Vagina (tissue), 2 donors: ENCODE measurements around the gene ARVCF. TPM values are rescaled to one million over a fixed set of nuclear protein-coding genes. Genes with fewer than 3 reads are reported as not detected.

Source experiments
- DNase-seq, 2 donors: peaks; one replicate each; pipeline ENCODE4 v3.0.0-alpha.2; 2017; ENCODE audit errors: extremely low spot score in 2 of 2
- H3K27ac ChIP-seq: fragments of 200-600 bp; sonication (generic); one replicate; pipeline ENCODE4 v1.5.1; 2019
- H3K27me3 ChIP-seq: fragments of 200-600 bp; sonication (generic); one replicate; pipeline ENCODE4 v1.5.1; 2019
- H3K36me3 ChIP-seq, 2 donors: fragments of 200-600 bp; sonication (generic); one replicate each; pipeline ENCODE4 v1.5.1; 2017 to 2019
- H3K4me1 ChIP-seq: fragments of 200-600 bp; sonication (generic); one replicate; pipeline ENCODE4 v1.5.1; 2019
- H3K4me3 ChIP-seq, 2 donors: fragments of 200-600 bp; sonication (generic); 1 replicate in 1 of 2; 2 replicates in 1 of 2; pipeline ENCODE4 v1.5.1; 2016 to 2019
- H3K9me3 ChIP-seq: fragments of 200-600 bp; sonication (generic); one replicate; pipeline ENCODE4 v1.5.1; 2019
- POLR2A ChIP-seq, 2 donors: fragments of 450-650 bp; IDR thresholded peaks; one replicate each; pipeline ENCODE4 v1.6.1; 2017; ENCODE audit warnings: antibody characterized with exemption in 2 of 2, mild to moderate bottlenecking in 2 of 2, moderate library complexity in 2 of 2
- POLR2AphosphoS5 ChIP-seq, 2 donors: sonication (generic); formaldehyde crosslinking; IDR thresholded peaks; one replicate each; pipeline ENCODE4 v1.9.0; 2017; ENCODE audit warnings: antibody characterized with exemption in 2 of 2, mild to moderate bottlenecking in 2 of 2, low read depth in 1 of 2; ENCODE audit not compliant: insufficient read depth in 1 of 2
- intact Hi-C: fragments of 100-400 bp; cut with DNase I; formaldehyde crosslinking; loops from one replicate; pipeline ENCODE4 v1.15.1; 2023
- total RNA-seq: library from RNA; depleted of rRNA; stranded (reverse); fragments of >200 nt; gene quantifications from one replicate; pipeline ENCODE4 v1.2.3, GENCODE V29; 2016
- TF ChIP-seq, protein P1 (sequence below), 3 experiments: fragments of 450-650 bp in 2 of 3; fragments of 200-600 bp in 1 of 3; sonication (generic) in 1 of 3; IDR thresholded peaks; one replicate each; pipeline ENCODE4 v1.5.1; 2017 to 2019; ENCODE audit warnings: antibody characterized with exemption in 3 of 3, mild to moderate bottlenecking in 2 of 3, moderate library complexity in 2 of 3

Gene ARVCF
- total RNA-seq, 1 donor from 2014 or later, result 10.8 TPM

DNA sequence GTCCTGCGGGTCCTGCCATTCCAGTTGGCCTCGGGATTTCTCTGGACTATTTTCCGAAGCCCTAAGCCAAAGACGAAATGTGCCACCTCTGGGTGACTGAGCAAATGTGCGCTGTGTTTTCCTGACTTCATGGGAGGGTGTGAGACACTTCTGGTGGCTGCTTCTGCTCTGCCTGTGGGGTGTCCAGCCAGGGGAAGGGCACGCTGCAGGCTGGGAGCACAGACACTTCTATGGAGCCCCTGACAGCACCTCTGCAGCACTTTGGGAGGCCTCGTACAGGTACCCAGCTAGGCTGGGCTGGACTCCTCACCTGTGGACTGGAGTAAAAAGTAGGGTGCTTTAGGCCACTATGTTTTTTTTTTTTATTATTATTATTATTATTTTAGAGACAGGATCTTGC lies 22.0 kb upstream of the ARVCF start:
- no peak for DNase-seq
- TF ChIP-seq POLR2A (IDR thresholded peaks at IDR 0.05), result no peak
- no peak for TF ChIP-seq POLR2AphosphoS5 (IDR thresholded peaks at IDR 0.05; ENCODE audit: insufficient read depth in 1 of 2, low read depth in 1 of 2)
- TF ChIP-seq, protein P1, sequence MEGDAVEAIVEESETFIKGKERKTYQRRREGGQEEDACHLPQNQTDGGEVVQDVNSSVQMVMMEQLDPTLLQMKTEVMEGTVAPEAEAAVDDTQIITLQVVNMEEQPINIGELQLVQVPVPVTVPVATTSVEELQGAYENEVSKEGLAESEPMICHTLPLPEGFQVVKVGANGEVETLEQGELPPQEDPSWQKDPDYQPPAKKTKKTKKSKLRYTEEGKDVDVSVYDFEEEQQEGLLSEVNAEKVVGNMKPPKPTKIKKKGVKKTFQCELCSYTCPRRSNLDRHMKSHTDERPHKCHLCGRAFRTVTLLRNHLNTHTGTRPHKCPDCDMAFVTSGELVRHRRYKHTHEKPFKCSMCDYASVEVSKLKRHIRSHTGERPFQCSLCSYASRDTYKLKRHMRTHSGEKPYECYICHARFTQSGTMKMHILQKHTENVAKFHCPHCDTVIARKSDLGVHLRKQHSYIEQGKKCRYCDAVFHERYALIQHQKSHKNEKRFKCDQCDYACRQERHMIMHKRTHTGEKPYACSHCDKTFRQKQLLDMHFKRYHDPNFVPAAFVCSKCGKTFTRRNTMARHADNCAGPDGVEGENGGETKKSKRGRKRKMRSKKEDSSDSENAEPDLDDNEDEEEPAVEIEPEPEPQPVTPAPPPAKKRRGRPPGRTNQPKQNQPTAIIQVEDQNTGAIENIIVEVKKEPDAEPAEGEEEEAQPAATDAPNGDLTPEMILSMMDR (IDR thresholded peaks at IDR 0.05), result no peak
- Histone ChIP-seq H3K27me3 (no peaks in the 10 kb centered on the region), H3K9me3 (no peaks in the 10 kb centered on the region), H3K36me3 (peaks cover 0 to 6% of the 10 kb centered on the region in 2 donors), H3K4me1 (peaks cover 2% of the 10 kb centered on the region), H3K27ac (no peak overlapping the region), H3K4me3 (no peak overlapping the region)
- intact Hi-C loops, result no loop called here

DNA sequence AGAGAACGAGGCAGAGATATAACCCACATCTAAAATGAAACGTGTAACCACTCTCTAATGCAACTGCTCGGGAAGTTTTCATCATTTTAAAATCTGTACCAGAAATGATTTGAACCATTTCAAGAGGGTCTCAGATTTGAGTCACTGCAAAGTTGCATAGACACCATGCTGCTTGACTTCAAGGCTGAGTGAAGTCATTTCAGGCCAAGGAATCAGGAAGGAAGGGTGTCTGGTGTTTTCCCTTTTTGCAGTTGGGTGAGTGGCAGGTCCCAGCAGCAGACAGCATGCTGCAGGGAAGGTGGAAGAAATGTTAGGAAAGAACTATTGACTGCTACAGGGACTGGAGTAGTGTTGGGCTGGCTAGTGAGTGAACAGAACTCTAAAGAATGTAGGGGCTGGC lies 20.8 kb upstream of the ARVCF start:
- Histone ChIP-seq H3K27me3 (no peaks in the 10 kb centered on the region), H3K4me1 (peaks cover 13% of the 10 kb centered on the region), H3K27ac (no peak overlapping the region), H3K9me3 (no peaks in the 10 kb centered on the region), H3K36me3 (no peaks in the 10 kb centered on the region), H3K4me3 (no peak overlapping the region)
- intact Hi-C loops, result no loop called here
- DNase-seq, result no peak
- no peak for TF ChIP-seq POLR2A (IDR thresholded peaks at IDR 0.05)

DNA sequence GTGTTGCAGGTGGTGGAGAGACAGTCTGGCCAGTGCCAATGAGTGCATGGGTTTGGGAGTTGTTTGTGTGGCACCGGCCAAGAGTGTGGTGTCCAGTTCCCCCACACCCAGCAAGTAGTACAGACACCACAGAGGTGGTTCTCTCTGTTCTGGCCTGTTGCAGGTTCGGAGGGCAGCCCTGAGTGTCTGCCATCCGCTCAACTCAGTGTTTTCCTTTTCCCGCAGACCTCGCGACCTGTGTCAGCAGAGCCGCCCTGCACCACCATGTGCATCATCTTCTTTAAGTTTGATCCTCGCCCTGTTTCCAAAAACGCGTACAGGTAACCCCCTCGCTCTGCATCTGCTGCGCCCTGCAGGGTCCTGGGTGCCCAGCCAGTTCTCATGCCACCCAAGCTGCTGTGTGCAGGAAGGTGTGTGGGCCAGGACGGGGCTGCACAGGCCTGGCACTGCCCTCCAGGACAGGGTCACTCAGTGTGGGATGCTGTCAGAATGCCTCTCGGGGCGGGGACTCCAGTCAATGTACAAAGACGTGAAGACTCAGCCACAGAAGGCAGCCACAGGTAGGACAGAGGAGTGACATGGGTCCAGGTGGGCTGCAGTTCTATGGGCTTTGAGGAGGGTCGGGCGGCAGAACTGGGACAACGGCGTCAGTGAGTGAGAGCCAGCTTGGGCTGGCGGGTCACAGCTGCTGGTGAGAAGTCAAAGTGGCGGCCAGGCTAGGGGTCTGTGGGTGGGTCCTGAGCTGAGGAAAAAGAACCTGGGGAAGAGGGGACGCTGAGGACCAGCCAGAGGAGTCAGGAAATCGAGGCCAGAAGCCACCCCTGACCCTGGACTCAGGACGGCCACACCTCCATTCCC lies 20.1 kb upstream of the ARVCF start:
- no peak overlapping the region for H3K4me3 ChIP-seq
- H3K27ac ChIP-seq, result no peak overlapping the region
- H3K27me3 ChIP-seq, result no peaks in the 10 kb centered on the region
- no peaks in the 10 kb centered on the region for H3K9me3 ChIP-seq
- H3K4me1 ChIP-seq, result peaks cover 17% of the 10 kb centered on the region
- intact Hi-C loops, result no loop called here
- no peak for DNase-seq
- TF ChIP-seq POLR2A (IDR thresholded peaks at IDR 0.05) (no peak), POLR2AphosphoS5 (IDR thresholded peaks at IDR 0.05; ENCODE audit: insufficient read depth in 1 of 2, low read depth in 1 of 2) (no peak)
- TF ChIP-seq, protein P1 (IDR thresholded peaks at IDR 0.05), result no peak
- H3K36me3 ChIP-seq, result no peaks in the 10 kb centered on the region

DNA sequence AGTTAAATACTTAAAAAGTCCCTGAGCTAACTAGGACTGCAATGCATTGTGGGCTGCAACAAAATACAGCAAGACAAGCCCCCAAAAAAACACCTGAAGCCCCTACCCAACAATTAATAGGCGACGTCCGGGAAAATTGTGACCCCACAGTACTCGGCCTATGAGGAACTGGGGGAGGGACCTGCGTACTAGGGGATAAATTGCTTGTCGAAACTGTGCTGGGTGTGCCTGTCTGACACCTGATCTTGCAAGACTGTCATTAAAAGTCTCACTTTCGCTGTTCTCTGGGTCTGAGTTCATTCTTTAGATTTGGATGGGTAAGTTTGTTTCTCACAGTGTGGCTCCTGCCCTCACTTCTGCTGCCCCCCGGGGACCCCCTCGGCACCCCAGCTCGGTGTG lies 19.5 kb upstream of the ARVCF start:
- no peak overlapping the region for H3K4me3 ChIP-seq
- no peak overlapping the region for H3K27ac ChIP-seq
- no peak for DNase-seq
- TF ChIP-seq POLR2AphosphoS5 (IDR thresholded peaks at IDR 0.05; ENCODE audit: insufficient read depth in 1 of 2, low read depth in 1 of 2), result no peak
- TF ChIP-seq, protein P1 (IDR thresholded peaks at IDR 0.05), result no peak
- no peak for TF ChIP-seq POLR2A (IDR thresholded peaks at IDR 0.05)
- no peaks in the 10 kb centered on the region for H3K9me3 ChIP-seq
- intact Hi-C loops, result no loop called here
- no peaks in the 10 kb centered on the region for H3K27me3 ChIP-seq
- no peaks in the 10 kb centered on the region for H3K36me3 ChIP-seq
- peaks cover 17% of the 10 kb centered on the region for H3K4me1 ChIP-seq

DNA sequence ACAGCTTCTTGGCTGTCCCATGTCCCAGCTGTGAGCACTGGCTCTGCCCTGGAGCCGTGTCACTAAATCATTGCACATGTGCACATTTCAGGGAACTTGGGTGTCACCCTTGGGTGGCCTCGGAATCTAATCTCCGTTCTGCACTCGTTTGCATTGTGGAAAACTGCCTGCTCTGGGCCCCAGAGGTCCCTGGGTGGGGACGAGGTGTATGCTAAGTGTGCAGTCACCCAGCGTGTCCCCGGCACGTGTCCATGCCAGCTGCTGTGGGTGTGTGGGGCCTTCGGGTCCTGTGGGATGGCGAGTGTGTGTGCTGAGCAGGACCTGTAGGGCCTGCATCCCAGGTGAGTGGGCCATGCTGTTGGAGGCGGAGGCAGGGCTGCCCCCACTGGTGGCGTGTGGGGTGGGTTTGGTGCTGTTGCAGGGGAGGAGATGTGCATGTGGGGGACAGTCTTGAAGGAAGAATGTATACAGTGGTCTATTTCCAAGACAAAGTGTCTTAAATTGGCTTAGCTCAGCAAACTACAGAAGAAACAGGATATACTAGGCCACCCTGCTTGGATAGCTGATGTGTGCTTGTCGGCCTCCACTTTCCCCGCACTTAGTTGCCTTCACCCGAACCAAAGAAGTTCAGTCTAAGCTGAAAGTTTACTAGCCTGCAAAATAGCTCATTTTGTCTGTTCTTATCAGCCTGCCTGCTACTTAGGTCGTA lies 18.9 kb upstream of the ARVCF start:
- no peak for DNase-seq
- H3K4me3 ChIP-seq, result no peak overlapping the region
- no peak overlapping the region for H3K27ac ChIP-seq
- H3K27me3 ChIP-seq, result no peaks in the 10 kb centered on the region
- intact Hi-C loops, result no loop called here
- H3K36me3 ChIP-seq, result no peaks in the 10 kb centered on the region
- H3K9me3 ChIP-seq, result no peaks in the 10 kb centered on the region
- H3K4me1 ChIP-seq, result peaks cover 17% of the 10 kb centered on the region
- no peak for TF ChIP-seq POLR2A (IDR thresholded peaks at IDR 0.05)
- TF ChIP-seq POLR2AphosphoS5 (IDR thresholded peaks at IDR 0.05; ENCODE audit: insufficient read depth in 1 of 2, low read depth in 1 of 2), result no peak
- TF ChIP-seq, protein P1 (IDR thresholded peaks at IDR 0.05), result no peak
